Ishikawa (cell line): Measurements from ENCODE around the gene ADCY9.

Experiments
- CEBPB ChIP-seq: IDR thresholded peaks from 2 replicates; pipeline ENCODE4 v1.6.1; 2012
- CREB1 ChIP-seq: IDR thresholded peaks from 2 replicates; pipeline ENCODE4 v1.6.1; 2012; ENCODE audit warnings: low read depth
- EGR1 ChIP-seq: IDR thresholded peaks from 2 replicates; pipeline ENCODE4 v1.6.1; 2012
- EP300 ChIP-seq: IDR thresholded peaks from 2 replicates; pipeline ENCODE4 v1.6.1; 2012; ENCODE audit warnings: borderline replicate concordance
- FOXM1 ChIP-seq: IDR thresholded peaks from 2 replicates; pipeline ENCODE4 v1.6.1; 2012; ENCODE audit warnings: low read depth, borderline replicate concordance
- MAX ChIP-seq: IDR thresholded peaks from 2 replicates; pipeline ENCODE4 v1.6.1; 2012
- NFIC ChIP-seq: IDR thresholded peaks from 2 replicates; pipeline ENCODE4 v1.6.1; 2012
- RAD21 ChIP-seq: IDR thresholded peaks from 2 replicates; pipeline ENCODE4 v1.6.1; 2012; ENCODE audit warnings: low read depth
- REST ChIP-seq: IDR thresholded peaks from 2 replicates; pipeline ENCODE4 v1.6.1; 2012; ENCODE audit warnings: low read depth, mild to moderate bottlenecking
- TAF1 ChIP-seq: IDR thresholded peaks from 2 replicates; pipeline ENCODE4 v1.6.1; 2012; ENCODE audit warnings: low read depth, mild to moderate bottlenecking
- TCF12 ChIP-seq: IDR thresholded peaks from 2 replicates; pipeline ENCODE4 v1.6.1; 2012; ENCODE audit warnings: low read depth
- TEAD4 ChIP-seq: IDR thresholded peaks from 2 replicates; pipeline ENCODE4 v1.6.1; 2012
- USF1 ChIP-seq: IDR thresholded peaks from 2 replicates; pipeline ENCODE4 v1.6.1; 2012
- YY1 ChIP-seq: IDR thresholded peaks from 2 replicates; pipeline ENCODE4 v1.6.1; 2012; ENCODE audit warnings: low read depth
- ZBTB7A ChIP-seq: IDR thresholded peaks from 2 replicates; pipeline ENCODE4 v1.6.1; 2012; ENCODE audit warnings: low read depth

Gene ADCY9

GRCh38 chr16:4053301-4053845 lies 62.9 kb downstream of the ADCY9 start:
- TF ChIP-seq CEBPB: peak; percentile 86
- TF ChIP-seq YY1: no peak

- TF ChIP-seq CEBPB (peak; percentile 52; the same call in 1 of the 2 replicates), FOXM1 (no peak)
Observed at GRCh38 chr16:4052801-4053293, 63.4 kb downstream of the ADCY9 start.

GRCh38 chr16:4052096-4052495 lies 64.1 kb downstream of the ADCY9 start:
- TF ChIP-seq USF1: no peak
- no peak for TF ChIP-seq TAF1
- no peak for TF ChIP-seq EGR1
- no peak for TF ChIP-seq YY1
- TF ChIP-seq RAD21: no peak
- TF ChIP-seq NFIC: no peak

GRCh38 chr16:4051591-4051990 lies 64.7 kb downstream of the ADCY9 start:
- no peak for TF ChIP-seq MAX
- no peak for TF ChIP-seq NFIC
- TF ChIP-seq USF1: no peak
- TF ChIP-seq YY1: no peak
- no peak for TF ChIP-seq FOXM1
- no peak for TF ChIP-seq REST
- no peak for TF ChIP-seq TAF1
- TF ChIP-seq EGR1: no peak
- no peak for TF ChIP-seq CEBPB
- no peak for TF ChIP-seq ZBTB7A
- TF ChIP-seq TCF12: no peak
- TF ChIP-seq EP300: no peak
- no peak for TF ChIP-seq CREB1
- TF ChIP-seq TEAD4: no peak
- no peak for TF ChIP-seq RAD21

GRCh38 chr16:4049031-4049430 lies 67.2 kb downstream of the ADCY9 start:
- TF ChIP-seq TAF1 (no peak), CREB1 (no peak), NFIC (no peak), EGR1 (no peak), TCF12 (no peak), EP300 (no peak), TEAD4 (no peak), YY1 (no peak), MAX (no peak), USF1 (no peak), REST (no peak), RAD21 (no peak), CEBPB (no peak)

GRCh38 chr16:4048481-4048880 lies 67.8 kb downstream of the ADCY9 start:
- TF ChIP-seq TCF12 (no peak), EGR1 (no peak), REST (no peak), NFIC (no peak)
